SK-N-SH (cell line): ENCODE data around the gene KIF5B.

Experiments used
- CTCF ChIP-seq: fragments of 200-600 bp; sonication (generic); IDR thresholded peaks from 2 replicates; pipeline ENCODE4 v1.6.1; 2017; ENCODE audit warnings: antibody characterized with exemption, mild to moderate bottlenecking, moderate library complexity
- FOXM1 ChIP-seq: IDR thresholded peaks from 2 replicates; pipeline ENCODE4 v1.4.0; 2012; ENCODE audit warnings: low read depth, mild to moderate bottlenecking
- RXRA ChIP-seq: IDR thresholded peaks from 2 replicates; pipeline ENCODE4 v1.4.0; 2012; ENCODE audit warnings: low read depth, mild to moderate bottlenecking, borderline replicate concordance
- USF2 ChIP-seq: fragments of 150-350 bp; IDR thresholded peaks from 2 replicates; pipeline ENCODE4 v1.6.1; 2017; ENCODE audit warnings: antibody characterized with exemption, low read length, low read depth, borderline replicate concordance
- TF ChIP-seq, protein P1 (sequence below): IDR thresholded peaks from 2 replicates; pipeline ENCODE4; 2012
- TF ChIP-seq, protein P2 (sequence below): IDR thresholded peaks from 2 replicates; pipeline ENCODE4 v1.6.1; 2012; ENCODE audit warnings: mild to moderate bottlenecking, low read depth, low read length, moderate library complexity

DNA sequence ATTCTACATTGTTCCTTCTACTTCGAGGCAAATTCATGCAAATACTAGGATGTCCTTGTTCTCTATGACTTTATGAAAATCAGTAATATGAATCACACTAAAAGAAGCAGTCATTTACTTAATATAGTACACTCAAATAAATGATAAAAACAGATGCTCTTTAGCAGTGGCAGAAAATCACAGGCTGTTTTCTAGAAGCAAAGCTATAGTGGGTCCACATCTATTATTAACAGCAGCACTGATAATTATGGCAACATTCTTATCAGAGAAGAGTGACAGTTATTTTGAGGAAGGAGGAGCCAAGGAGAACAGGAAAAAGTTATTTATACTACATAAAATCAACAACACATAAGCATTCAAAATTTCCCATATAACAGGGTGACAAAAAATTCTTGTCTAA, 16.5 kb downstream of the KIF5B start:
- TF ChIP-seq FOXM1 (no peak), CTCF (no peak), USF2 (no peak), RXRA (no peak)
- TF ChIP-seq, protein P1, sequence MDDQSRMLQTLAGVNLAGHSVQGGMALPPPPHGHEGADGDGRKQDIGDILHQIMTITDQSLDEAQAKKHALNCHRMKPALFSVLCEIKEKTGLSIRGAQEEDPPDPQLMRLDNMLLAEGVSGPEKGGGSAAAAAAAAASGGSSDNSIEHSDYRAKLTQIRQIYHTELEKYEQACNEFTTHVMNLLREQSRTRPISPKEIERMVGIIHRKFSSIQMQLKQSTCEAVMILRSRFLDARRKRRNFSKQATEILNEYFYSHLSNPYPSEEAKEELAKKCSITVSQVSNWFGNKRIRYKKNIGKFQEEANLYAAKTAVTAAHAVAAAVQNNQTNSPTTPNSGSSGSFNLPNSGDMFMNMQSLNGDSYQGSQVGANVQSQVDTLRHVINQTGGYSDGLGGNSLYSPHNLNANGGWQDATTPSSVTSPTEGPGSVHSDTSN, result no peak
- TF ChIP-seq, protein P2, sequence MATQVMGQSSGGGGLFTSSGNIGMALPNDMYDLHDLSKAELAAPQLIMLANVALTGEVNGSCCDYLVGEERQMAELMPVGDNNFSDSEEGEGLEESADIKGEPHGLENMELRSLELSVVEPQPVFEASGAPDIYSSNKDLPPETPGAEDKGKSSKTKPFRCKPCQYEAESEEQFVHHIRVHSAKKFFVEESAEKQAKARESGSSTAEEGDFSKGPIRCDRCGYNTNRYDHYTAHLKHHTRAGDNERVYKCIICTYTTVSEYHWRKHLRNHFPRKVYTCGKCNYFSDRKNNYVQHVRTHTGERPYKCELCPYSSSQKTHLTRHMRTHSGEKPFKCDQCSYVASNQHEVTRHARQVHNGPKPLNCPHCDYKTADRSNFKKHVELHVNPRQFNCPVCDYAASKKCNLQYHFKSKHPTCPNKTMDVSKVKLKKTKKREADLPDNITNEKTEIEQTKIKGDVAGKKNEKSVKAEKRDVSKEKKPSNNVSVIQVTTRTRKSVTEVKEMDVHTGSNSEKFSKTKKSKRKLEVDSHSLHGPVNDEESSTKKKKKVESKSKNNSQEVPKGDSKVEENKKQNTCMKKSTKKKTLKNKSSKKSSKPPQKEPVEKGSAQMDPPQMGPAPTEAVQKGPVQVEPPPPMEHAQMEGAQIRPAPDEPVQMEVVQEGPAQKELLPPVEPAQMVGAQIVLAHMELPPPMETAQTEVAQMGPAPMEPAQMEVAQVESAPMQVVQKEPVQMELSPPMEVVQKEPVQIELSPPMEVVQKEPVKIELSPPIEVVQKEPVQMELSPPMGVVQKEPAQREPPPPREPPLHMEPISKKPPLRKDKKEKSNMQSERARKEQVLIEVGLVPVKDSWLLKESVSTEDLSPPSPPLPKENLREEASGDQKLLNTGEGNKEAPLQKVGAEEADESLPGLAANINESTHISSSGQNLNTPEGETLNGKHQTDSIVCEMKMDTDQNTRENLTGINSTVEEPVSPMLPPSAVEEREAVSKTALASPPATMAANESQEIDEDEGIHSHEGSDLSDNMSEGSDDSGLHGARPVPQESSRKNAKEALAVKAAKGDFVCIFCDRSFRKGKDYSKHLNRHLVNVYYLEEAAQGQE, result no peak
